NCI-H1417 (cell line): ENCODE results near the gene APBA3.
A peak's percentile ranks its signal among the peaks of the same experiment; 100 is the strongest.

ENCODE experiments used
- DNase-seq, 3 experiments: peaks; one replicate each; lab custom pipeline; 2025; lab: John Stamatoyannopoulos, UW

The APBA3 gene

GRCh38 chr19:3720349-3720917 lies 41.1 kb downstream of the APBA3 start:
- DNase-seq = no peak

- DNase-seq = no peak
Measured at GRCh38 chr19:3719868-3720267, 41.6 kb downstream of the APBA3 start.

GRCh38 chr19:3716147-3716668 lies 45.3 kb downstream of the APBA3 start:
- DNase-seq = no peak

GRCh38 chr19:3712663-3713611 lies 48.6 kb downstream of the APBA3 start:
- peak in 1 of 3 experiments; percentile 32 for DNase-seq

GRCh38 chr19:3710265-3710812 lies 51.2 kb downstream of the APBA3 start:
- DNase-seq = peak; percentile 17 to 59 (median 54)

- peak in 2 of 3 experiments; percentile 28 to 41 for DNase-seq
Measured at GRCh38 chr19:3708207-3708931, 53.1 kb downstream of the APBA3 start, which contains the start of gene TJP3. TJP3 (plus strand) TSS chr19:3708384; CDS start chr19:3728433, 20,049 bp downstream.

- DNase-seq = no peak
Measured at GRCh38 chr19:3707868-3708206, 53.7 kb downstream of the APBA3 start.

- DNase-seq = no peak
Measured at GRCh38 chr19:3701200-3701599, 60.3 kb downstream of the APBA3 start.
